ENCODE measurements around the gene EIF4ENIF1.
A peak's percentile ranks its signal among the peaks of the same experiment; 100 is the strongest.
"Not testable (repeated sequence)": the region's sequence is repeated elsewhere in the genome, so short reads cannot be mapped to it uniquely, and the experiment has no call there.

EIF4ENIF1 gene

DNA sequence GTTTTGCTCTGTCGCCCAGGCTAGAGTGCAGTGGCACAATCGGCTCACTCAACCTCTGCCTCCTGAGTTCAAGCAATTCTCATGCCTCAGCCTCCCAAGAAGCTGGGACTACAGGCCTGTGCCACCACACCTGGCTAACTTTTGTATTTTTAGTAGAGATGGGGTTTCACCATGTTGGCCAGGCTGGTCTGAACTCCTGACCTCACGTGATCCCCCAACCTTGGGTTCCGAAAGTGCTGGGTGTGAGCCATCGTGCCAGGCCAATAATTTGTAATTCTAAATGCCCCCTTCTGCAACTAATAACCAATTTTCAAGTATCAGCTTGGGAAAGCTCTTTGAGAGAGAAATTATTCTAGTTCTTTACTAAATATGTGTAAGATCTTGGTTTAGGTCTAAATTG lies 3.7 kb upstream of the EIF4ENIF1 start:
- DNase-seq, result not testable (repeated sequence)

DNA sequence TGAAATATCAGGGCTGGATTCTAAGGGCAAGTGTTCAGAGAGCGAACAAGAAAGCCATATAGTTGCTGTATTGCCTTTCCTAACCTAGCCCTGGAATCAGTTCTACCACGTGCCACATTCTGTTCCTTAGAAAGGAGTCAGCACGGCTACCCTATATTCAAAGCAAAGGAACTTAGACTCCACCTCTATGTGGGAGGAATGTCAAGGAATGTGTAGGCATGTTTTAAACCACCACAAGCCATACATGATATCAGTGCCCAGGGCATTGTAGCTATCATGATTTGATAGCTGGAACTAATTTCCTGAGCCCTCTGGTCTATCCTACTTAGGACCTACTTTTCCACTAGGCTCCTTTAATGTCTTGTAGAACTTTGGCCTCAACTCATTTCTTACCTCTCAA lies 2.5 kb upstream of the EIF4ENIF1 start:
- peak in 2 of 3 donors; percentile 5 to 13 for DNase-seq

DNA sequence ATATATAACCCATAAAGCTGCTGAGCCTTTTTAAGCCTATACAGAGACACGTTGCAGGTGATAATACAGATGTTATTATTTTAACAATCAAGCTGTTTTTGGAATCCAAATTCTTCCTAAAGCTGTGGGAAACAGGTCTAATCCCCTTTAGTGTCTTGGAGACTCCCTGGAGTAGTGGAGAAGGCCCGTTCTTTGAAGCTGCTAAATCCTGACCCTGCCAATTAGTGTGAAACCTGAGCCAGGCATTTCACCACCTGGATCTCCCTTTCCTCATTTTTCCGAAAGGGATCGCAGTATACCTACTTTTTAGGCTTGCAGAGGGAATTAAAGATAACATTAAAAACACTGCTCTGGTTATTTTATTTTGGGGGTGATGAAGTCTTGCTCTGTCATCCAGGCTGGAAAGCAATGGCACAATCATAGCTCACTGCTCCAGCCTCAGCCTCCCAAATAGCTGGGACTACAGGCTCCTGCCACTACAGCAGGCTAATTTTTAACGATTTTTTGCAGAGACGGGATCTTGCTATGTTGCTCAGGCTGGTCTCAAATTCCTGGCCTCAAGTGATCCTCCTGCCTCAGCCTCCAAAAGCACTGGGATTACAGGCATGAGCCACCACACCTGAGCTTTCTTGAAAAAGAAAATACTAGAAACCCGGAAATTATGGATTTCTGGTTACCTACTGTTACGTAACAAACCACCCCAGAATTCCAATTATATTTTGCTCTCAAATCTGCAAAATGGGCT lies 1.7 kb upstream of the EIF4ENIF1 start:
- DNase-seq, result no peak

DNA sequence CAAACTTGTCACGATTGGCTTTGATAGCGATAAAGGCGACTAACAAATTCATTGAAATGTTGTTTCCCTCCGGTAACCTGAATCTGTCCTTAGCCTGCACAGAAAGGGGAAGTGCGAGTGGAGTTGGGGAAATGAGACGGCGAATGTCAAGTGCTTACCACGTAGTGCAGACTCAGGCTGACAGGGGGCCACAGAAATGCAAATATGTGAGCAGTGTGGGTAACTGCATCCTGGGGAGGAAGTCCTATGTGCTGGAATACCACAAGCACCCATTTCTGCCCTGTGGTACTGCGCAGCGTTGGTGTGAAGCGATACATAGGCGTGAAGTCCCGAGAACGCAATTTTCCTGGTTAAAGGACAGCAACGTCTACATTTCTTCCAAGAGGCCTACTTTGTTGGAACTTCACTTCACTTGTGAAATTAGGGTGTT lies 869 bp upstream of the EIF4ENIF1 start:
- peak; percentile 93 to 97 (median 94) for DNase-seq

DNA sequence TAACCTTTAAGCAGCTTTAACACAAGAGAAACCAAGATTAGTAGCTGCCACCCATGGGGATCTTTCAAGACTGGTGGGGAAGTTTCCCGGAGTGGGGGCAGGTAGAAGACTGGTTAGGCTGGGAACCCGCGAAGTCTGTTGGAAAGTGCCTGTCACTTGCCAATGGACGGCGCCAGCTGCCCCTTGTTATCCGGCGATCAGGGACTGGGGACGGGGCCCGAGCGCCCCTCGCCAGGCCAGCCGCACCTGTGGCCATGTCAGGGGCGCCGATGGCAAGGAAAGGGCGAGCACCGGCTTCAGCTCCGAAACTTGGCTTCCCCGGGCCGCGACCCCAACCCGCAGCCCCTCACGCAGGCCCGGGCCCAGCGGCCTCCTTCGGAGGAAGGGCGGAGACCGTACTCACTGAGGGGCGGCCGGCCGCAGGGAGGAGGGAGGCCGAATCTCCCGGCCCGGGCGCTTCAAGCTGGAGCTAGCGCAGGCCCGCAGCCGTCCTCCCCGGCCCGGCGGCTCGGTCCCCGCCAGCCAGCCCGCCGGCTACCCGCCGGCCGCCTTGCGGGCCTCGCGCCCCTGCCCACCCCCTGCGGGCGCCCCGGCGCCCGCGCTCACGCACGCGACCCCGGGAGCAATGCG lies 539 bp downstream of the EIF4ENIF1 start:
- peak; percentile 57 to 75 (median 57) for DNase-seq

DNA sequence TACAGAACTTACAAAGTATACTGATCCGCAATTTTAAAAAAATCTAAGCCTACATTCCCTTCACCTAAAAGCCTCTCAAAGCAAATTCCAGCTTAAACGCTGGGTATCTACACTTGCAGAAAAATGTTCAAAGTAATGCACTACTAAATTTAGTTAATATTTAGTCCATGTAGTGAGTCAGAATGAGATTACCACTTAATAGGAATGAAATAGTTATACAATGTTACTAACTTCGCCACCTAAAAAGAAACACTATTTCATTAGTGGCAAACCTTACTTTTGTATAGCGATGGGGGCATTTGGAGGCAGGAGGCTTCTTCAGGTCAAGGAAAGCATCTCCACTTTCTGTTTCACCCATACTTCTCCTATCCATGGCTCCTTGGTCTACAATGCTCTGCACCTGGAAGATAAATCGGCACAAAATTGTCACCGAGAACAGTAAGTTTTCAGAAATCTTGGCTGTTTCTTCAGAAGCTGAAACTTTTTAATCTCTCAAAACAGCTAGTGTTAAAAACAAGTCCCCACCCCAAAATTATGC lies 1.2 kb downstream of the EIF4ENIF1 start:
- DNase-seq, result peak in 1 of 3 donors; percentile 17

GRCh38 chr22:31486951-31487350 lies 2.7 kb downstream of the EIF4ENIF1 start:
- no peak for DNase-seq

GRCh38 chr22:31486369-31486768 lies 3.3 kb downstream of the EIF4ENIF1 start:
- not testable (repeated sequence) for DNase-seq

DNA sequence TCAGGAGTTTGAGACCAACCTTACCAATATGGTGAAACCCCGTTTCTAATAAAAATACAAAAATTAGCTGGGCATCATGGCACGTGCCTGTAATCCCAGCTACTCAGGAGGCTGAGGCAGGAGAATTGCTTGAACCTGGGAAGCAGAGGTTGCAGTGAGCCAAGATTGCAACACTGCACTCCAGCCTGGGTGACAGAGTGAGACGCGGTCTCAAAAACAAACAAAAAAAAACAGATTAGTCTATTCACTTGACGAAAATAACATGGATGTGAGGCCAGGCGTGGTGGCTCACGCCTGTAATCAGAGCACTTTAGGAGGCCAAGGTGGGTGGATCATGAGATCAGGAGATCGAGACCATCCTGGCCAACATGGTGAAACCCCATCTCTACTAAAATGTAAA lies 7.2 kb downstream of the EIF4ENIF1 start:
- DNase-seq, result not testable (repeated sequence)

DNA sequence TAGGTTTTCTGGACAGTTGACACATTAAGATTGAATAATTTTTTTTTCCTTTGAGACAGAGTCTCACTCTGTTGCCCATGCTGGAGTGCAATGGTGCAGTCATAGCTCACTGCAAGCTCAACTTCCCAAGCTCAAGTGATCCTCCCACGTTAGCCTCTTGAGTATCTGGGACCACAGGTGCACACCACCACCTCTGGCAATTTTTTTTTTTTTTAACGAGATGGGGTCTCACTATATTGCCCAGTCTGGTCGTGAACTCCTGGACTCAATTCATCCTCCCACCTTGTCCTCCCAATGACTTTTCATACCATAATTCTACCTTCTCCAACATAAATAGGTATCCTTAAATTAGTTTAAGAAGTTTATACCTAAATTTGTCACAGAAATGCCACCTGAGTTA lies 8.5 kb downstream of the EIF4ENIF1 start:
- no peak for DNase-seq

DNA sequence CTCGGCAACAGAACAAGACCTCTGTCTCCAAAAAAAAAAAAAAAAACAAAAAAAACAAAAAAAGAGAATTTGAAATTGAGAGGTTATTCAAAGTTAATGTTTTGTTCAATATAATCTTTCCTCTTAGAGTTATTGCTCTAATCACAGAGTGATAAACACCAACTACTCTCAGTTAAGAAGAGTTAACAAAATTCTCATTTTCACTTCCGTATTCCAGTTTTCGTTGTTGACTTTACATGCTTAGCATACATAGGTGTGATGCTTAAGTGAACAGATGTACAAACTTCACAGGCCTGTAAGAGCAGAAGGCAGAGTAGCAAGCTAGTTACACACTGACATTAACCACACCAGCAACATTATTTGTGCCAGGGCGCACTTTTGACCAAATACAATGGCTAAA lies 12.3 kb downstream of the EIF4ENIF1 start:
- no peak for DNase-seq

DNA sequence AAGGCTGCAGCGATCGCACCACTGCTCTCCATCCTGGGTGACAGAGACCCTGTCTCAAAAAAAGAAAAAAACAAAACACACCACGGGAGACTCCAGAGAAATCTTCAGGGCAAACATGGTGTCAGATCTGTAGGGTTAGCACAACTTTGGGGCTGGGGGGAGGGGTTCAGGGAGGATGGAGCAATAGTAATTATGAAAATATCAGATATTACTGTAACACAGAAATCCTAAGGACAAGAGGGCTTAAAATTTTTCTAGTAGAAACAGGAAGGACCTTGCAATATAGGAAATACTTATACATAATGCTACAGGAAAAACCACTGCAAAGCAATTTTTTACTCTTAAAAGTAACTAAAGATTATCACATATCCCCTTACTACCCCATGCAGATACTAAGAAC lies 13.8 kb downstream of the EIF4ENIF1 start:
- no peak for DNase-seq

- DNase-seq, result no peak
These were observed 14.9 kb downstream of the EIF4ENIF1 start for GRCh38 chr22:31474743-31475142.

DNA sequence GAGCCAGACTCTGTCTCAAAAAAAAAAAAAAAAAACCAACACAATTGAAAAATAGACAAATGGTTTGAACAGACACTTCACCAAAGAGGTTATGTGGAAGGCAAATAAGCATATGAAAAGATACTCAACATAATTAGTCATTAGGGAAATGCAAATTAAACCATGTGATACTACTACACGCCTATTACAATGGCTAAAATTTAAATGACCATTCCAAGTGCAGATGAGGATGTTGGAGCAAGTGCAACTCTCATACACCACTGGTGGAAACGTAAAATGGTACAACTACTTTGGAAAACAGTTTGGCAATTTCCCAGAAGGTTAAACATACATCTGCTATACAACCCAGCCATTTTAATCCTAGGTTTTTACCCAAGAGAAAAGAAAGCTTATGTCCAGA lies 24.3 kb downstream of the EIF4ENIF1 start:
- no peak for DNase-seq

GRCh38 chr22:31461699-31462098 lies 27.9 kb downstream of the EIF4ENIF1 start:
- DNase-seq, result no peak

DNA sequence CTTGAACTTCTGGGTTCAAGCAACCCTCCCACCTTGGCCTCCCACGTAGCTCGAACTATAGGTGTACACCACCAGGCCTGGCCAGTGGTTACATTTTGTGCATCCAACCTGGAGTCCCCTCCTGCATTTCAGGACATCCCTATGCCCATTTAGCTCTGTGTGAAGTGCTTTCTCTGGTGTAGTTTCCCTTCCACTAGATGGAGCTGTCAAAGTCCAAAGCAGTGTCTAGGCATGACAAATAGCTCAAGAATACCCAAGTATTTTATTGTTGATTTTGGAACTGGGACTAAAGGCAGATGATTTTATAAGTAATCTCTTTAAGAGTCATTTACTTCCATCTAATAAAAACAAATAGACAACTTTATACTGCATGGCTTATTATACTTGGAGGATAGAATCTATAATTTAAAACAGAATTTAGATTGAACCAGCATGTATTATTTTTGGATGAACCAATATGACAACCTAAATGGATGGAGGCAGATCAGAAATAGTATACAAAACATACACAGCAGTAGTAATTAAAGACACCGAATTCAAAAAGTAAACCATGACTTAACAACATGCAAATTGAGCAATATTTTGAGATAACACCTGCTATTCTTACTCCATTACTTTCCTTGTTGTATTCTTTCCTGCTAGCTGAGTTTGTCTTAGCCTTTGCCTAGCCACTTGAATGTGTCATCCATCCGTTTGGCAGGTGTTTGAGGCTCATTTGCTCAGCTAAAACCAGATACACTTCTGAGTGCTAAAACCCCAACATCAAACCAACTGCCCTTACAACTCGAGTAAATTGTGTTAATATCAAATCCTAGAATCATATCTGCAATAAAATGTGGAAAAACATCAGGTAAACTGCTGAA lies 37.7 kb downstream of the EIF4ENIF1 start:
- DNase-seq, result peak; percentile 23 to 38 (median 31)

- no peak for DNase-seq
These were observed 40.1 kb downstream of the EIF4ENIF1 start for GRCh38 chr22:31449506-31449905.

GRCh38 chr22:31448382-31448781 lies 41.3 kb downstream of the EIF4ENIF1 start:
- no peak for DNase-seq

DNA sequence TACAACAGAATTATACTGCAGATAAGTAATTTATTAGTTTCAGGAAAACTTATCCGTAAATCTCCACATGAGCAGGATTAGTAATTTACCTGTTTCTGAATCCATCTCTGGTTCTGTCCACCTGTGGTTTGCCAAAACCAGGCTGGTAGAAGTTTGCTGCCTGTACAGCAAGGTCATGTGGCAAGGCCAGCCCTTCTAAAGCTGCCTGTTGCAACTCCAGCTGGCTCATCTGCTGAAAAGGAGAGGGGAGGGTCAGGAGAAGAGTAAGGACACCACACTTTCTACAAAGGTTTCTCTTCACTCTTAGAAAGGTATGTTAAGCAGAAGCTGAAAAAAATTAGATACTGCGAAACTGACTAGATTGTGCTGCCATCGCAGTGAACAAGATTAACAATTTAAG lies 42.3 kb downstream of the EIF4ENIF1 start:
- DNase-seq, result no peak

DNA sequence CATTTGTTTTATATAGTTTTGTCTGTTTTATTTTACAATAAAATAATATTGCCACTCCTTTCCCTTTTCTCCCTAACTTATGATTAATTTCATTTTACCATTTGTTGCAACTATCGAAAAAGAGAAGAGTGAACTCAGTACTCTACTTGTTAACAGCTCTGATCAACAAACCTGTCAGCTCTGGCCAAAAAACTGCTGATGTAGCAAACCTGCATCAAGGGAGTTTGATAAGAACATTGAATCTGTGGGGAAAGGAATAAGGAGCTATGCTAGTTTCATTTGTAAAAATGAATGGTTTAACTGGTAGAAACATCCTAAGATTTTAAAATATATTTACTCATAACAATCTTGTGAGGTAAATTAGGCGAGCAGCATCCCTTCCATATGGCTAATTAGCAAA lies 42.9 kb downstream of the EIF4ENIF1 start:
- DNase-seq, result no peak

DNA sequence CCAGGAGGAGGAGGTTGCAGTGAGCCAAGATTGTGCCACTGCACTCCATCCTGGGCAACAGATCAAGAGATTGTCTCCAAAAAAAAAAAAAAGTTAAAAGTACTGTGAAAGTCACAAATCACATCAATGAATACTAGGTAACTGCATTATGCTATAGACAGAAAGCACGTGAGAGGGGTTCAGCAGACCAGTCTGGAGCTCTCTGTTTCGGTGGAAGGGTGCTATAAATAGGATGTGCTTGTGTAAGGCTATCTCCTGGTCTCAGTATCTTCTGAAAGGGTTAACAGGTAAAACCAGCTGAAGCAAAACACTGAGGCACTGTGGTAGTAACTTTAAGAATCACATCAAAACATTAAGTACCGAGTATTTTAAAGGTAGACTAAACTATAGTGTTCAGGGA lies 43.4 kb downstream of the EIF4ENIF1 start:
- no peak for DNase-seq

- no peak for DNase-seq
These were observed 44.0 kb downstream of the EIF4ENIF1 start for GRCh38 chr22:31445642-31446041.

- no peak for DNase-seq
These were observed 46.1 kb downstream of the EIF4ENIF1 start for GRCh38 chr22:31443516-31443915.
